PFSK-1 (cell line): ENCODE results near the gene DIAPH3.

Experiments
- TAF1 ChIP-seq: IDR thresholded peaks from 2 replicates; pipeline ENCODE4 v1.6.1; 2012; ENCODE audit warnings: low read length, control low read depth, borderline replicate concordance; ENCODE audit not compliant: insufficient read depth
- TF ChIP-seq, protein P1 (sequence below), 2 experiments: IDR thresholded peaks; 2 replicates each; pipeline versions ENCODE4 v1.6.1 to v1.8.0; 2011 to 2012; ENCODE audit warnings: low read depth in 2 of 2, low read length in 2 of 2, control low read depth in 1 of 2, inconsistent platforms in 1 of 2, mild to moderate bottlenecking in 1 of 2, moderate library complexity in 1 of 2; ENCODE audit not compliant: insufficient read depth in 1 of 2

DNA sequence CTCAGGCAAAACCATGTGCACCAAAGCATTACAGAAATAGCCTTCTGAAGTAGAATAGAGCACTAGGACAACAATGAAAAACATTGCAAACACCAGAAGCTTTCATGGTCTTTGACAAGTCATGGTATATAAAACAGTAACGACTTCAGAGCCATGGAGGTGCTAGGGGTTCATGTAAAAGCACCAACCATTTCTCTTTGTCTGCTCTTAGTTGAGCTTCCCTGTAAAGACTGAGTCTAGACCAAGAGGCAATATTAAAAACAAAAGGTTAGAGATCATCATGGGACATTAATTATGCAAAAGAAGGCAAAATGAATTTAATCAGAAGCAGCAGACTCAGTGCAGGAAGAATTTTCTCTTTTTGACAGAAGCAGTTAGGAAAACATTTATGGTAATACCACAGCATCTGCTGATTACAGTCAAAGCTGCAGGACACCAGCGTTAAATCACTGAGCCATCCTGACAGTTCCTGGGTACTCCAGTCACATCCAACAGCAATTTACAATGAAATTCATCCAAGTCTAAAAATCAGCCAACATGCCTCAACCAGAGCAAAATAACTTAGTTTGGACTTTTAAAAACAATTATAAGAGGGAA lies 476.8 kb downstream of the DIAPH3 start:
- no peak for TF ChIP-seq TAF1
- TF ChIP-seq, protein P1, sequence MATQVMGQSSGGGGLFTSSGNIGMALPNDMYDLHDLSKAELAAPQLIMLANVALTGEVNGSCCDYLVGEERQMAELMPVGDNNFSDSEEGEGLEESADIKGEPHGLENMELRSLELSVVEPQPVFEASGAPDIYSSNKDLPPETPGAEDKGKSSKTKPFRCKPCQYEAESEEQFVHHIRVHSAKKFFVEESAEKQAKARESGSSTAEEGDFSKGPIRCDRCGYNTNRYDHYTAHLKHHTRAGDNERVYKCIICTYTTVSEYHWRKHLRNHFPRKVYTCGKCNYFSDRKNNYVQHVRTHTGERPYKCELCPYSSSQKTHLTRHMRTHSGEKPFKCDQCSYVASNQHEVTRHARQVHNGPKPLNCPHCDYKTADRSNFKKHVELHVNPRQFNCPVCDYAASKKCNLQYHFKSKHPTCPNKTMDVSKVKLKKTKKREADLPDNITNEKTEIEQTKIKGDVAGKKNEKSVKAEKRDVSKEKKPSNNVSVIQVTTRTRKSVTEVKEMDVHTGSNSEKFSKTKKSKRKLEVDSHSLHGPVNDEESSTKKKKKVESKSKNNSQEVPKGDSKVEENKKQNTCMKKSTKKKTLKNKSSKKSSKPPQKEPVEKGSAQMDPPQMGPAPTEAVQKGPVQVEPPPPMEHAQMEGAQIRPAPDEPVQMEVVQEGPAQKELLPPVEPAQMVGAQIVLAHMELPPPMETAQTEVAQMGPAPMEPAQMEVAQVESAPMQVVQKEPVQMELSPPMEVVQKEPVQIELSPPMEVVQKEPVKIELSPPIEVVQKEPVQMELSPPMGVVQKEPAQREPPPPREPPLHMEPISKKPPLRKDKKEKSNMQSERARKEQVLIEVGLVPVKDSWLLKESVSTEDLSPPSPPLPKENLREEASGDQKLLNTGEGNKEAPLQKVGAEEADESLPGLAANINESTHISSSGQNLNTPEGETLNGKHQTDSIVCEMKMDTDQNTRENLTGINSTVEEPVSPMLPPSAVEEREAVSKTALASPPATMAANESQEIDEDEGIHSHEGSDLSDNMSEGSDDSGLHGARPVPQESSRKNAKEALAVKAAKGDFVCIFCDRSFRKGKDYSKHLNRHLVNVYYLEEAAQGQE (IDR thresholded peaks at IDR 0.05; ENCODE audit: insufficient read depth in 1 of 2, low read depth in 2 of 2, low read length in 2 of 2), result no peak
